WI38 (cell line): ENCODE measurements around the gene CPLX4.

Experiments
- H3K4me3 ChIP-seq: 2 replicates; pipeline ENCODE4 v1.5.1; 2011; ENCODE audit warnings: low read depth, mild to moderate bottlenecking, control low read depth, low read length
- TF ChIP-seq, protein P1 (sequence below): IDR thresholded peaks from 2 replicates; pipeline ENCODE4 v1.5.1; 2012; ENCODE audit warnings: low read depth, mild to moderate bottlenecking, control low read depth, low read length

Gene CPLX4

DNA sequence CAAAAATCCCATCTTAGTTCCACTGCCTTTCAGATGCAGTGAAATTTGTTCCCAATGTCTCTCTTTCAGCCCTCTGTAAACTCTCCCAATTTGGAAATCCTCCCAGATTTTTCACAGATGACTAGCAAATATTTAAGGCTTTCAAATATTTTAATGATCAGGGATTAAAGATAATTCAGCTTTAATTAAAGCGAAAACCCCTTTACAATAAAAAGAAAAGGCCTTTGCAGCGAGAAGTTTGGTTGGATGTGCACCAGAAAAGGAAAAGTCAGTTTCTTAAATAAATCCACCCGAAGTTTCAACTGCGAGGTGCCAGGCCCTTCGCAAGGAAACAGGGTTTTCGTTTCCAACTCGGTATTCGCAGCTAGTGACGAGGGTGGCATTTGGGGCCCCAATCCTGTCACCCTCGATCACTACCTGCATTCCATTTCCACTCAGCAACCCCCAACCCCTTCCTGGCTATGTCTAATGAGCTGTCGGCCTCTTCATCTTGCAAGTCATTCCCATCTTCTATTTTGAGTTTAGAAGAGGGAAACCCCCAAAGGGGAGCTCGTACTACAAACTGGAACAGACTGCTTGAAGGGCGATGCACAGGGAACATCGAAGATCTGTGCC, 46.7 kb downstream of the CPLX4 start:
- TF ChIP-seq, protein P1, sequence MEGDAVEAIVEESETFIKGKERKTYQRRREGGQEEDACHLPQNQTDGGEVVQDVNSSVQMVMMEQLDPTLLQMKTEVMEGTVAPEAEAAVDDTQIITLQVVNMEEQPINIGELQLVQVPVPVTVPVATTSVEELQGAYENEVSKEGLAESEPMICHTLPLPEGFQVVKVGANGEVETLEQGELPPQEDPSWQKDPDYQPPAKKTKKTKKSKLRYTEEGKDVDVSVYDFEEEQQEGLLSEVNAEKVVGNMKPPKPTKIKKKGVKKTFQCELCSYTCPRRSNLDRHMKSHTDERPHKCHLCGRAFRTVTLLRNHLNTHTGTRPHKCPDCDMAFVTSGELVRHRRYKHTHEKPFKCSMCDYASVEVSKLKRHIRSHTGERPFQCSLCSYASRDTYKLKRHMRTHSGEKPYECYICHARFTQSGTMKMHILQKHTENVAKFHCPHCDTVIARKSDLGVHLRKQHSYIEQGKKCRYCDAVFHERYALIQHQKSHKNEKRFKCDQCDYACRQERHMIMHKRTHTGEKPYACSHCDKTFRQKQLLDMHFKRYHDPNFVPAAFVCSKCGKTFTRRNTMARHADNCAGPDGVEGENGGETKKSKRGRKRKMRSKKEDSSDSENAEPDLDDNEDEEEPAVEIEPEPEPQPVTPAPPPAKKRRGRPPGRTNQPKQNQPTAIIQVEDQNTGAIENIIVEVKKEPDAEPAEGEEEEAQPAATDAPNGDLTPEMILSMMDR, result no peak
- H3K4me3 ChIP-seq, result no peak overlapping the region

DNA sequence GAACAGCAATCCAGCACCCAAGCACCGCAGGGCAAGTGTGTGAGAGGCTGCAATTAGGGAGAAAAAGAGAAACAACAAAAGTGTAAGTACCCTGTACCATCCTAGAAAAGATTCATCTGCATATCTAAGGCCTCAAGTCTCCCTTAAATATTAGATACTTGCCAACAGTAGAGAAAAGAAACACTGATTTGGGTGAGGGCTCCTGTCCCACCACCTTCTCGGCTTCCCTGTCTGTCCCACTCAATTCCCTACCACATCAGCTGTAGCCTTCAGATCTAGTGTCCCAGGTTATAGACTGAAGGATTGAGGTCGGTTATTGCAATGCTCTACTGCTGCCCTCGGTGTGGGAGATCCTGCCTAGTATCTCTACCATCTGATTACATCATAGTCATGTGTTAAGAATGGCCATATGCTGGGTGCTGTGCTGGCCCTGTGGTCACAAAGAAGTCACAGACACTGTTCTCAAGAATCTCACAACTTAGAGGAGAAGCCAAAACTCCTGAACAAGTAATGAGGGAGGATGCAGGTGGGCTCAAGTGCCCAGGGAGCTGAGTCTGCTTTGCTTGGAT, 47.7 kb downstream of the CPLX4 start:
- H3K4me3 ChIP-seq, result no peak overlapping the region
- TF ChIP-seq, protein P1, result no peak

DNA sequence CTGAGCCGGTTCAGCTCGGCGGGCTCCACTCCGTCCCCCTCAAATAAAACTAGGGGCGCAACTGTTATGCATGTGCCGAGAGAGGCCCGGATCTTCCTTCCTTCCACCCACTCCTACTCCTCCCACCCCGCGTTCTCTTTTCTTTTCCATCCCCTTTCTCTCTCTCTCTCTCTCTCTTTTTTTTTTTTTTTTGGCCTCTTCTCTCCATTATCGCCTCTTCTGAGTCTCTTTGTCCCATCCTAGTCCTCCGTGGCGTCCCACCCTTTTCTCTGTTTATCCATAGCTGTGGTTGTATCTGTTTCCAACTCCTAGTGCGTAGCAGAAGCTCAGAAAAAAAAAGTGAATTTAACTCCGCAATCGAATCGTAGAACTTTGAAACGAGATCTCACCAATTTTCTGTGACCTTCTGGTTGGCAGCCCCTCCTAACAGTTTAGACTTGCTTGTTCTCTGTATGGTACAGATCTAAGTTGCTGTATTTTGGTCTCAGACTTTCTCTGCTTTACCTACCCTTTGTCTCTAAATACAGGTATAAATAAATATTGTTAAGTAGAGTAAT, 48.8 kb downstream of the CPLX4 start:
- TF ChIP-seq, protein P1, result no peak
- no peak overlapping the region for H3K4me3 ChIP-seq

DNA sequence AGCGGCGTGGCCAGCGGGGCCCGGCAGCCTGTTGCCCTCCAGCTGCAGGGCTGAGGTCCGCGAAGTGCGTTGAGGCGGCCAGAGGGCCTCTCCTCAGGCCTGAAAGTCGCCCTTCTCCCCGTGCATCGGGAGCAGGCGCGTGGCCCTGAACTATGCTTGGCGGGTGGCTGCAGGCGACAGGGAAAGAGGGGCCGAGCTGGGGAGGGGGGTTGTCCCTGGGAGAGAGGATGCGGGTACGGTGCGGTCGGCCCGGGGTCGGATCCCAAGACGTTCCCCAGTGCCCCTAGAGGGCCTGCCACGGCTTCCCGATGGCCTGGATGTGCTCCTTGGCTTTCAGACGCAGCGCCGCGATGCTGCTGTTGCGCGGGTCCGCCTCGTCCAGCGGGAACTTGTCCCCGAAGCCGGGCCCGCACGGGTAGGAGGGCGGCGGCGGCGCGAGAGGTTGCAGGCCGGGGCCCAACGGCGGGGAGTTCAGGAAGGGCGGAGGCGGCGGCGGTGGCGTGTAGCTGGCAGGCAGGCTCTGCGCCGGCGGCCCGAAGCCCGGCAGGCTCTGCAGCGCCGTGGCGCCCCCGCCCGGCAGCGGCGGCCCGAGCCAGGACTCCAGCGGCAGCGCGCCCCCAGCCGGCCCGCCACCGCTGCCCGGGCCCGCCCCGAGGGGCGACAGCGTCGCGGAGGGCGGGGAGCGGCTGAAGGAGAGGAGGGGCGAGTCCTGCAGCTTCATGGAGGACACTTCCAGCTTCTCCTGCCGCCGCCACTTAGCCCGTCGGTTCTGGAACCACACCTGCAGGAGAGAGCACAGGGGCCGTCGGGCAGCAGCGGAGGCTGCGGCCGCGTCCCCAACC, 49.5 kb downstream of the CPLX4 start:
- no peak overlapping the region for H3K4me3 ChIP-seq
- TF ChIP-seq, protein P1, result no peak

DNA sequence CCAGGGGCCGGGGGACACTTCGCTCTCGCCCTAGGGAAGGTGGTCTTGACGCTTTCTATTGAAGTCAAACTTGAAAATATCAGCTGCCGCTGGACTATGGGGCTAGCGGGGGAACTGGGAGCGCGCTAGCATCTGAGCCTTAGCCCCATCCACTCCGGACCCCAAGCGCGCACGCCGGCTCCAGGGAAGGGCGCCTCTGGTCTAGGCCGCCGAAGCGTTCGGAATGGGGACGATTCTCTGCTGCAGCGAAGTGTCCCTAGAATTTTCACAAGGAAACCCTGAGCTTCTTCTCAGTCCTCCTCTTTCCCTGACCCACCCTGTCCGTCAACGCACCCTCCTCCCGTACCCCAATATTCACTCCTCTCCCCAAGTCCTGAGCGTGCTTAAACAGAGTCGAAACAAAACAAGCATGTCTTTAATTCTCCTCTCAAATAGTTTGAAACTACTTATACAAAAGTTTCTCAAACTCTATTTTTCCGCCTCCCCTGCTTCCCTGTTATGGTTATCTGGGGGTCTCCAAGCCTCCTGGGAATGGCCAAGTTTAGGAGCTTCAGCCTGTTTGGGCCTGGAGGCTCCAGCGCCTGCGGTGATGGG, 50.2 kb downstream of the CPLX4 start:
- H3K4me3 ChIP-seq, result no peak overlapping the region
- TF ChIP-seq, protein P1, result no peak

DNA sequence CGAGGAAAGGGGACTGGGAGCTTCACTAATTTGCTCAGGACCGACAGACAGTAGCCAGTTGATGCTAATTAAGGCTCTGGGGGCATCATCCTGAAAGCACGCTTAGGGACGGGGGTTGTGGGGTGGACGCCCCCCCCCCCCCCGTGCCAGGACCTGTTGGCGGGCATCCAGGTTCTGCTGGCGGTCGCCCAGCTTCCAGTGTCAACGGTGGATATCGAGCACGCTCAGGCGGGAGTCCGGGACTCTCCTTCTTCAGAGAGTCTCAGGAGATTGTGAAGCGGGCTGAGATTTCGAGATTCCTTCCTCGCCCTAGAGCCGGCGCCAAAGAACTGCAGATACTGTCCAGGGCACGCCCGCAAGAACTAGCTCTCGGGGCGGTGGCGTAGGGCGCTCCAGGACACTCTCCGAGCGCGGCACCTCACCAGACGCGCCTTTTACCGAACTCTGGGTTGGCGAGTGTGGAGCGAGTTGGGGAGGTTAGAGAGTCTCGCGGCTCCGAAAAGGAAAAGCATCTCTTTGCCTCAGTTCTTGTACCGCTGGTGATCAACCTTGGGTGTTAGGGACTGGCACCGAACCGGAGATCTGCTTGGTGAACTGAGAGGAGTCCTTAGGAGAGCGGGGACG, 50.8 kb downstream of the CPLX4 start:
- no peak overlapping the region for H3K4me3 ChIP-seq
- TF ChIP-seq, protein P1, result no peak
